Measurements from ENCODE around the gene PSMD13.

PSMD13 gene

DNA sequence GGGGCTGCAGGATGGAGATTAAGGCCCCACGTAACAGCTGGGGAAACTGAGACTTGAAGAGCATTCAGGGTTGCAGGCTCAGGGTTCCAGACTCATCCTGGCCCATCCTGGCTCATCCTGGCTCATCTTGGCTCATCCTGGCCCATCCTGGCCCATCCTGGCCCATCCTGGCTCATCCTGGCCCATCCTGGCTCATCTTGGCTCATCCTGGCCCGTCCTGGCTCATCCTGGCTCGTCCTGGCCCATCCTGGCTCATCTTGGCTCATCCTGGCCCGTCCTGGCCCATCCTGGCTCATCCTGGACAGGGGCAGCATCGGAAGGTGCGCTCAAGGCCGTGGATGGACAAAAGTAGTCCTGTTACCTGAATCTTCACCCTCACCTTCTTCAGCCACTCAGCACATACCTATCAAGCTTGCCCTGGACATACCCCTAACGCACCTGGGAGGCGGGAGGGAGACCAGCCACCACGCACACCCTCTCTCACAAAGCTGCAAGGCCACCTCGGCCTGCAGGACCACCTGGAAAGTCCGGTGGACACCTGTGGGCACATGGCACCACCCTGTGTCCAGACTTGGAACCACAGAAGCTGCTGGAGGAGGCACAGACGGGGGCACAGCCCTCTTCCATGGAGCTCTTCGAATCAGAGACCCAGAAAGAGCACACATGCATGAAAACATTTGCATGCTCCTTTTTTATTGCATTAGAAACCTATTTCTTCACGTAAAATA lies 21.2 kb downstream of the PSMD13 start:
- POLR2A ChIA-PET: interaction anchor here (1.3 kb wide), 1 partner anchor 51 kb away, joined by 5 read pairs; the partner anchor contains the start of genes BET1L and RIC8A

DNA sequence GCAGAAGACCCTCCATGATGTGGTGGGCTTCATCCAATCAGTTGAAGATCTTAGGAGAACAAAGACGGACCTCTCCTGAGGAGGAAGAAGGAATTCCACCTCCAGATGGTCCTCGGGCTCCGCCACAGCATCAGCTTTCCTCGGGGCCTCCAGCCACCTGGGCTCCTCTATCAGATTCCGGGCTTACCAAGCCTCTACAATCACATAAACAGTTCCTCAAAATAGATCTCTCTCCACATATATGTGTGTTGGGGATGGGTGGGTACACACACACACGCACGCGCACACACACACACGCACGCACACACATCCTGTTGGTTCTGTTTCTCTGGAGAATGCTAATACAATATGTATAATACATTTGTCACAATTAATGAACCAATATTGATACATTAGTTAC lies 22.6 kb downstream of the PSMD13 start:
- ChIA-PET CTCF (interaction anchor here (1.2 kb wide), 1 partner anchor 9 kb away, joined by 5 read pairs; no protein-coding TSS in a partner anchor), POLR2A (no interaction called here)
- no peak for DNase-seq (ENCODE audit: extremely low spot score)
- TF ChIP-seq SP1 (IDR thresholded peaks at IDR 0.05): no peak
- no peak for TF ChIP-seq FOXK2 (IDR thresholded peaks at IDR 0.05)
- no peak for TF ChIP-seq LEF1 (IDR thresholded peaks at IDR 0.05; ENCODE audit: borderline replicate concordance)
- TF ChIP-seq ELF4 (IDR thresholded peaks at IDR 0.05): no peak
- no peak for TF ChIP-seq L3MBTL2 (conservative IDR thresholded peaks at IDR 0.05)
- TF ChIP-seq TARDBP (IDR thresholded peaks at IDR 0.05): no peak
- no peak for TF ChIP-seq HDGF (IDR thresholded peaks at IDR 0.05; ENCODE audit: borderline replicate concordance)
- TF ChIP-seq BHLHE40 (IDR thresholded peaks at IDR 0.05; ENCODE audit: borderline replicate concordance): no peak
- TF ChIP-seq, protein P1, sequence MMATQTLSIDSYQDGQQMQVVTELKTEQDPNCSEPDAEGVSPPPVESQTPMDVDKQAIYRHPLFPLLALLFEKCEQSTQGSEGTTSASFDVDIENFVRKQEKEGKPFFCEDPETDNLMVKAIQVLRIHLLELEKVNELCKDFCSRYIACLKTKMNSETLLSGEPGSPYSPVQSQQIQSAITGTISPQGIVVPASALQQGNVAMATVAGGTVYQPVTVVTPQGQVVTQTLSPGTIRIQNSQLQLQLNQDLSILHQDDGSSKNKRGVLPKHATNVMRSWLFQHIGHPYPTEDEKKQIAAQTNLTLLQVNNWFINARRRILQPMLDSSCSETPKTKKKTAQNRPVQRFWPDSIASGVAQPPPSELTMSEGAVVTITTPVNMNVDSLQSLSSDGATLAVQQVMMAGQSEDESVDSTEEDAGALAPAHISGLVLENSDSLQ (IDR thresholded peaks at IDR 0.05): no peak
- TF ChIP-seq ZNF384 (IDR thresholded peaks at IDR 0.05): no peak
- TF ChIP-seq NFRKB (IDR thresholded peaks at IDR 0.05): no peak
- TF ChIP-seq SUZ12 (IDR thresholded peaks at IDR 0.05): no peak
- TF ChIP-seq FOXA1 (IDR thresholded peaks at IDR 0.05): no peak
- no peak for TF ChIP-seq FOXM1 (IDR thresholded peaks at IDR 0.05; ENCODE audit: borderline replicate concordance)
- TF ChIP-seq CTBP1 (IDR thresholded peaks at IDR 0.05; ENCODE audit: borderline replicate concordance): no peak
- no peak for TF ChIP-seq ARNT (IDR thresholded peaks at IDR 0.05)

More for the DNA sequence above, 21.2 kb downstream of the PSMD13 start:
- no peak for DNase-seq (ENCODE audit: extremely low spot score)
- TF ChIP-seq FOXK2 (IDR thresholded peaks at IDR 0.05) (no peak), L3MBTL2 (conservative IDR thresholded peaks at IDR 0.05) (no peak), BHLHE40 (IDR thresholded peaks at IDR 0.05; ENCODE audit: borderline replicate concordance) (no peak), LEF1 (IDR thresholded peaks at IDR 0.05; ENCODE audit: borderline replicate concordance) (no peak), FOXM1 (IDR thresholded peaks at IDR 0.05; ENCODE audit: borderline replicate concordance) (no peak), ELF4 (IDR thresholded peaks at IDR 0.05) (no peak), SUZ12 (IDR thresholded peaks at IDR 0.05) (no peak), ARNT (IDR thresholded peaks at IDR 0.05) (no peak), SP1 (IDR thresholded peaks at IDR 0.05) (no peak), CTBP1 (IDR thresholded peaks at IDR 0.05; ENCODE audit: borderline replicate concordance) (no peak), FOXA1 (IDR thresholded peaks at IDR 0.05) (no peak)
- TF ChIP-seq, protein P1 (IDR thresholded peaks at IDR 0.05): no peak
- CTCF ChIA-PET: interaction anchor here (1.0 kb wide), 1 partner anchor 191 kb away, joined by 5 read pairs; no protein-coding TSS in a partner anchor

DNA sequence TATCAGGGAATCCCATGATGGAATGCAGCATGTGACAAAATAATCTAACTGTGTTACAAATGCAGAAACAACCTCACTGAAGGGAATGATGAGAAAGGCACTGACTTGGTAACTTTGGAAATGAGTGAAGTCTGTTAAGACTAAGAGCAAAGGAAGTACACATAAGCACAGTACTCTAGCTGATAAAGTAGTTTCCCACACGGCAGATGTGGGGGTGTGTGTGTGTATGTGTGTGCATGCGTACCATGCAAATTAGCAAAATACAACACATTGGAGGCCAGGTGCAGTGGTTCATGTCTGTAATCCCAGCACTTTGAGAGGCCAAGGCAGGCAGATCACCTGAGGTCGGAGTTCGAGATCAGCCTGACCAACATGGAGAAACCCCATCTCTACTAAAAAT lies 24.8 kb downstream of the PSMD13 start:
- ChIA-PET POLR2A (interaction anchor here (0.6 kb wide), 1 partner anchor 97 kb away, joined by 3 read pairs; no protein-coding TSS in a partner anchor), CTCF (interaction anchor here (0.7 kb wide), 1 partner anchor 188 kb away, joined by 3 read pairs; no protein-coding TSS in a partner anchor)
- TF ChIP-seq HDGF (IDR thresholded peaks at IDR 0.05; ENCODE audit: borderline replicate concordance) (no peak), FOXA1 (IDR thresholded peaks at IDR 0.05) (no peak), FOXK2 (IDR thresholded peaks at IDR 0.05) (no peak), SP1 (IDR thresholded peaks at IDR 0.05) (no peak), ZNF384 (IDR thresholded peaks at IDR 0.05) (no peak), FOXM1 (IDR thresholded peaks at IDR 0.05; ENCODE audit: borderline replicate concordance) (no peak), CTBP1 (IDR thresholded peaks at IDR 0.05; ENCODE audit: borderline replicate concordance) (no peak)
- TF ChIP-seq, protein P1 (IDR thresholded peaks at IDR 0.05): no peak
- DNase-seq (ENCODE audit: extremely low spot score): no peak

DNA sequence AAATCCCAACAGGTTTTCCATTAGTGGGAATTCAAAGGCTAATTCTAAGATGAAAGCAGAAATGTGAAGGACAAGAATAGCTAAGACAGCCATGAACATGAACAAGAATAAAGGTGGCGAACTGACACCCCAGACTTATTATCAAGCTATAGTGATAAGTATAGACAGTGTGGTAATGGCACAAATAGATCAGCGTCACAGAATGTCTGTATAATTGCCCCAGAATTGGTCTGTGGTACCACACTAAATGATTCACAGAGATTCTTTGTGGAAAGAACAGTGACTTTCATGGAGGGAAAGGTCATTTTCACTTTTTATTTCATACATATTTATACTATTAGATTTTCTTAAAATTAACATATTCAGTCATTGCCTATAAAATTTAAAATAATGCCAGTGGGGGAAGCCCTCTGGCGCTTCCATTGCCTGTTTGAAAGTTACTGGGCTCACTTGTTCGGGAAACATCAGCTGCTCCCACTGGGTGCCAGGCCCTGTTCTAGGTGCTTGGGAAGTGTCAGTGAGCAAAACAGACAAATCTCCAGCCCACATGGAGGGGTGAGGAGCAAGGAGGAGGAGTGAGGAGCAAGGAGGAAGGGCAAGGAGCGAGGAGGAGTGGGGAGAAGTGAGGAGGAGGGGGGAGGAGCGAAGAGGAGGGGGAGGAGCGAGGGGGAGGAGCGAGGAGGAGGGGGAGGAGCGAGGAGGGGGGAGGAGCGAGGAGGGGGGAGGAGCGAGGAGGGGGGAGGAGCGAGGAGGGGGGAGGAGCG lies 30.1 kb downstream of the PSMD13 start:
- CTCF ChIA-PET: interaction anchor here (0.9 kb wide), 1 partner anchor 16 kb away, joined by 3 read pairs; no protein-coding TSS in a partner anchor
- DNase-seq (ENCODE audit: extremely low spot score): no peak
- POLR2A ChIA-PET: no interaction called here
- no peak for TF ChIP-seq FOXK2 (IDR thresholded peaks at IDR 0.05)
- TF ChIP-seq, protein P1 (IDR thresholded peaks at IDR 0.05): no peak
- TF ChIP-seq BHLHE40 (IDR thresholded peaks at IDR 0.05; ENCODE audit: borderline replicate concordance): no peak
- TF ChIP-seq HDGF (IDR thresholded peaks at IDR 0.05; ENCODE audit: borderline replicate concordance): no peak
- no peak for TF ChIP-seq CTBP1 (IDR thresholded peaks at IDR 0.05; ENCODE audit: borderline replicate concordance)
- TF ChIP-seq SUZ12 (IDR thresholded peaks at IDR 0.05): no peak
- TF ChIP-seq TARDBP (IDR thresholded peaks at IDR 0.05): no peak
- TF ChIP-seq FOXM1 (IDR thresholded peaks at IDR 0.05; ENCODE audit: borderline replicate concordance): no peak
- no peak for TF ChIP-seq ZNF384 (IDR thresholded peaks at IDR 0.05)
- no peak for TF ChIP-seq SP1 (IDR thresholded peaks at IDR 0.05)
- no peak for TF ChIP-seq L3MBTL2 (conservative IDR thresholded peaks at IDR 0.05)
- TF ChIP-seq ELF4 (IDR thresholded peaks at IDR 0.05): no peak
- TF ChIP-seq LEF1 (IDR thresholded peaks at IDR 0.05; ENCODE audit: borderline replicate concordance): no peak
- no peak for TF ChIP-seq FOXA1 (IDR thresholded peaks at IDR 0.05)

Measured in HEK293T (cell line).